GM18873 (cell line): ENCODE measurements around the gene ANKRD11.
"Not testable (repeated sequence)": the region's sequence is repeated elsewhere in the genome, so short reads cannot be mapped to it uniquely, and the experiment has no call there.

Source experiments
- ATAC-seq: cut with Tn5 transposase; IDR thresholded peaks from one replicate; pipeline ENCODE4 v1.9.1; 2021; ENCODE audit warnings: mild to moderate bottlenecking, moderate library complexity, moderate number of reproducible peaks; ENCODE audit not compliant: unreplicated experiment, low FRiP score

Gene ANKRD11

DNA sequence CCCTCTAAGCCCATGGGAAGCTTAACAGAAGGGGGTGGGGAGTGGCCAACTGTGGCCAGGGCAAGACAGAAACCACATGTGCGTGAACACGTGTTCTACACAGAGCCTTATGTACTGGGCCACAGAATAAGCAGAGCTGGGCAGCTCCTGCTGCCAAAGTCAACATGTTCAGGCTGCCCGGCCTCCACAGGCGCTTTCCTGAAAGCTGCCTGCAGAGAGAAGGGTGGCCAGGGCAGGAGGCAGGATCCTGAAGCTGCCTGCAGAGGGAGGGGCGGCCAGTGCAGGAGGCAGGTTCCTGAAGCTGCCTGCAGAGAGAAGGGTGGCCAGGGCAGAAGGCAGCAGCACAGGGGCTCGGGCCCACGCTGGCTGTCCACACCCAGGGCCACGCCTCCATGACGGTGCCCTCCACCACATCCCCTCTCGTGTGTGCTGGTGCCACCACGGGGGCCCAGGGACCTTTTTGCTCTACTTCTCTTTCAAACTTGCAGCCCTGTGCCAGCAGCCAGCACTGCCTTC is 79.5 kb downstream of the ANKRD11 start:
- no peak for ATAC-seq

DNA sequence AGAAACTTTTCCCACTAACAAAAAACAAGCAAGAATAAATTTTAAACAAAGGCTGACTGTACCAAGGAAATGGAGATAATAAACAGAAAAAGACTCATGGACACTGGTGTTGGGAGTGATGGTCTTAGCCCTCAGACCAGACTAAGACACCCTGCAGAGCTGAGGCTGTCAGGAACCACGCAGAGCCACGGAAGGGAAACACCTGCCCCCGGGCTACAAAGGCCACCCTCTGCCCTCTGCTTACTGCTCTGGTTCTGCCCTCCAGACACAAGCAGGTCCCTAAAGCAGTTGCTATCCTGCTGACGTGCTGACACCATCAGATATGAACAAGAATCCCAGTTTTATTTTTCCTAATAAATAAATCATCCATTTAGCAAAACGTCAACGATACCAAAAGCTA is 80.0 kb downstream of the ANKRD11 start:
- ATAC-seq = no peak

DNA sequence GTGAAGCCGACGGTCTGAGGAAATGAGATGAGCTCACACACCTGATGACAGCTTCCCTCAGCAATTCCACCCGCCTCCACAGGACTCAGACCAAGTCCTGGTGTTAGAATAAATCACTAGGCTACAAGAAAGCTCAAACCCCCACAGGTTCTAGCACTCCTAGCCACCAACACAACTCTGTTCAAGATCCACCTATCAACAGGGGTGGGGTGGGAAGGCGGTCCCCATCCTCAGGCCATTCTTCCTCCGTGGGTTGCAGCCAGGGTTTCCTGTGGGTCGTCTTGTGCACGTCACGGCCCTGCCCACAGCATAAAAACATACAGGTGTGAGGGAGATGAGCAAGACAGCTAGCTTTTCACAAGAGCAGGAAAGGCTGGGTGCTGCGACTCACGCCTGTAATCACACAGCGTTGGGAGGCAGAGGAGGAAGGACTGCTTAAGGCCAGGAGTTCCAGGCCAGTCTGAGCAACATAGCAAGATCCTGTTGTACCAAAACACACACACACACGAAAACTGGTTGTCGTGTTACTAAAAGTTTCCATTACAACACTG is 81.1 kb downstream of the ANKRD11 start:
- ATAC-seq = no peak

DNA sequence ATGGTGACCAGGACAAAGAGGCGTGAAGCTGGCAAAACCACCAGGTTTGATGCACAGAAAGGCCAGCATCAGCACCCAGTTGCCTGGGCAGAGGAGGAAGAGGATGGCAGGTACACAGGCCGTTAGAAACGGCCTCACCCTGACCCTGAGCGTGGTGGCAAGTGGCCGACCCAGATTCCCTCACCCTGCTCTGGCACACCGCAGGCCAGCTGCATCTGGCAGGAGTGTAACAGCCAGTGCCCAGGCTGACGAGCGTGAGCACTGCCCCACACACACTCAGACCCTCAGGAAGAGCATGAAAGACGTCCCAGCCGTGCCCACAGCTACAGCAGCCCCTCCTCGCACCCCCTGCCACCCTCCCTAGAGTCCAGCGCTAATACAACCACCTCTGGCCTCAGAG is 82.0 kb downstream of the ANKRD11 start:
- ATAC-seq = no peak

DNA sequence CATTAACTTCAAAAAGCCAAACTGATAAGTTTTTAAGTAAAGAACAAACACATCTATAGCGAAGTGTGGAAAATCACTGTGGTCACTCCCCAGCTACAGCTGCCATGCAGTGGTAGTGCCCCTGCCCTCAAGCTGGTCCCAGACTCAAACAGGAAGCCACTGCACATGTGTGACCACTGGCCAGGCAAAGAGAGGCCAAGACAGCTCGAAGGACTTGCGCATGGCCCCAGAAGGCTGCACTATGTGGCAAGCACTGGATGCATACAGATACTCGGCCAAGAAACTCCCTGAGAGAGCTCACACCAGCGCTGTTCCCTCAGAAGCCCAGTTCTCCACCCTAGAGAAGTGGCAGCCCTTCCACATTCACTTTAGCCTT is 82.4 kb downstream of the ANKRD11 start:
- ATAC-seq = no peak

DNA sequence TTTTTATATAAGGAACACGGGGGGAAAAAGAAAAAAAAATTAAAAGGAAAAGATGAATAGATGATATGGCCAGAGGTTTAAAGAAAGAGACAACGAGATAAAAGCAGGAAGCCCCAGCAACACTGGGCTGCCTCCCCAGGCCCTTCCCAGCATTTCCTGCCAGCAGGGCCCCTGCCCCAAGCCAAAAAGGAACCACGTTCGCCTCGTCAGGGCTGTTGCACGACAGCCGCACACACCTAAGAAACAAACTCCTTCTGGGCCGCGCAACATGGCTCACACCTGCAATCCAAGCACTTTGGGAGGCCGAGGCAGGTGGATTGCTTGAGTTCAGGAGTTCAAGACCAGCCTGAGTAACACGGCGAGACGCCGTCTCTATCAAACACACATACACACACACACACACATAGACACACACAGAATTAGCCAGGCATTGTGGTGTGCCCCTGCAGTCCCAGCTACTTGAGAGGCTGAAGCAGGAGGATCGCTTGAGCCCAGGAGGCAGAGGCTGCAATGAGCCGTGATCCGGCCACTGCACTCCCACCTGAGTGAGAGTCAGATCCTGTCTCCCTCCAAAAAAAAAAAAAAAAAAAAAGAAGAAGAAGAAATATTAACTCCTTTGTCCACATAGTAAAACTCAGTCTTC is 83.0 kb downstream of the ANKRD11 start:
- ATAC-seq = no peak

DNA sequence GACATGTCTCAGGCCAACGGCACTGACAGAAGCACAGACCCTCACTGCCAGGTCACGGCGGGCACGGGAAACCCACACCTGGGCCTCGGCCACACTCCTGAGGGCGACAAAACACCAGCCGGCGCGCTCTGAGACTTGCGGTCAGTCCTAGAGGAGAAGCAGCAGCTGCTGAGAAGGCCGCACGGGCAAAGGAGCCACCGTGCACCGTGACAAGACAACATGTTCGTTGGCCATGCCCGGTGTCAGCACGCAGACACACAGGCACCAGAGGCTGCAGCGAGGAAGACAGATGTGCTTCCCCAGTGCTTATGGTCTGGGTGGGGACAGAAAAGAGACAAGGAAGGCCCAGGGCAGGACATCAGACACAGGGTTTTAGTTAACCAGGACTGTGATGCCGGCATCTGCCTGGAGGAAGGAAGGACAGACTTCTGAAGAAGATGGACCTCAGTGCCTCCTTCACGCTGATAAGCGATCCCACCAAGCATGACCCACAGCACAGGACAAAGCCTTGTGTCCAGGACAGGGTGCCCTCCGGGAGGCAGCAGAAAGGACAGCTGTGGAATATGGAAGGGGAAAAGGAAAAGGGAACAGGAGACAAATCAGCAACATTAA is 84.0 kb downstream of the ANKRD11 start:
- no peak for ATAC-seq

DNA sequence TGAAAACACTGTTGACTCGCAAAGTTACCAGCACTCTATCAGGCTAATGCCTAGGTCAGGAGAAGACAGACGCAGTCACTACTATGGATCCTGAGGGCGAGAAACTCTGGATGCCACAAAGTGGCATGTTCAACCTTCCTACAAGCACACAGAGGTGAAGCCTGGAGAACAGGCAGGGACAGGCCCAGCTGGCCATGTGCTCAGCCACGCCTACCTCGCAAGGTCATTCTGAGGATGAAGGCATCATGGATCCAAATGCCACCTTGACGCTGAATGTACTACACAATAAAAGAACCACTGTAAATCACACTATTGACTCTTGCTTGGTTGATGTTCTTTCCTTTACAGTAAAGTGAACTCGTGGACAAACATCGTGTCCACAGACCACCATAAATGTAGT is 85.8 kb downstream of the ANKRD11 start:
- no peak for ATAC-seq

DNA sequence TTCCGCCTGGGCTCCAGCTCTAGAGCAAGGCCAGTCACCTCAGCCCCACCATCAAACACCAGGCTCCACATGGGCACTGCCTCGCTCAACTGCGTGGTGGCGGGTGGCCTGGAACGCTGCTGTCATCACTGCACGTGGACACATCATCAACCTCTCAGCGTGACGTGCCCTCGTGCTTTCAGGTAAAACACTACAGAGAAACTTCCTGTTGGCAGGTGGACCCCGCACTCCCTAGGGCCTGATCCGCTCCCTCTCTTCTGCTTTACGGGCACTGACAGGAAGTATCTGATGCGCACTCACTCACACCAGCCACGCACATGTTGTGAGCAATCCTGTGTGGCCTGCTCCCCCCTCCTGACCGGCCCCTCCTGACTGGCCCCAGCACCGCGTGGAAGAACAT is 87.4 kb downstream of the ANKRD11 start:
- ATAC-seq = no peak

DNA sequence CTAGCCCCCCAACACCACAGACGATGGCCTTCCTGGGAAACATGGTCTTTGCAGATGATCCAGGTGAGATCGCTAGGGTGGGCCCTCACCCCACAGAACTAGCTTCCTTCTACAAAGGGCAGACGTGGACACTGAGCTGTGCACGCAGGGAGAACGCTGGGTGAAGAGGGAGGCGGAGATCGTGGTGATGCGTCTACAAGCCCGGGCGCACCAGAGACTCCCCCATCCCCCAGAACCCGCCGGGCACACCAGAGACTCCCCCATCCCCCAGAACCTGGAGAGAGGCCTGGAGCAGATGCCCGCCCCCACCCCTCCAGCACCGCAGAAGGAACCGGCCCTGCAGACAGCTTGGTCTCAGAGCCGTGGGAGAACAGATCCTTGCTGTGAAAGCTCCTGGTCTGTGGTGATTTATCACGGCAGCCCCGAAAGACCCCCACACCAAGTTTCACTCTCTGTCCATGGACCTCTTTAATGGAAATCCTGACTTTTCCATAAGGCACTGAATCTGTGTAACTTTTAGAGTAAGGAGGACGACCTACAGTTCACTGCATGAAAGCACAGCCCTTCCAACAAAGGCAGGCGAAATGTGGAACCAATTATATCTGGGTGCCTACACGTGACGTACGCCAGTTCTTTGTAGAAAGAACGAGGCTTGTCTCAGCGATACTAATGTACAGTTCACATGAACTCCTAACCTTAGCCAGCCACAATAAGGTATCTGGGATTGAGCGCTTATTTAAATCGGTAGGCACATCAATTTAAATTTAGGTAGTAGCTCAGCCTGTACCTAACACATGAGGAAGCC is 88.5 kb downstream of the ANKRD11 start:
- no peak for ATAC-seq

DNA sequence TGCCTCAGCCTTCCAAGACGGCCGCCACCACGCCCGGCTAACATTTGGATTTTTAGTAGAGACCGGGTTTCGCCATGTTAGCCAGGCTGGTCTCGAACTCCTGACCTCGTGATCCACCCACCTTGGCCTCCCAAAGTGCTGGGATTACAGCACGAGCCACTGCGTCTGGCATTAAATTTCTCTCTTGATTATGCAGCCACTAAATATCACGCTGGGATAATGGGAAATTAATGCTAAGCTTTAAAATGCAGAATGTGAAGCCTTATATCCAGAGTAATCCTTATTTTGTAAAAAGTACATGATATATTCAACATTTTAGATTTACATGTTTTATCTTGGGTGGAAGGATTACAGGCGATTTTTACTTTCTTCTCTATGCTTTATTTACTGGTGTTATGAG is 89.2 kb downstream of the ANKRD11 start:
- no peak for ATAC-seq

DNA sequence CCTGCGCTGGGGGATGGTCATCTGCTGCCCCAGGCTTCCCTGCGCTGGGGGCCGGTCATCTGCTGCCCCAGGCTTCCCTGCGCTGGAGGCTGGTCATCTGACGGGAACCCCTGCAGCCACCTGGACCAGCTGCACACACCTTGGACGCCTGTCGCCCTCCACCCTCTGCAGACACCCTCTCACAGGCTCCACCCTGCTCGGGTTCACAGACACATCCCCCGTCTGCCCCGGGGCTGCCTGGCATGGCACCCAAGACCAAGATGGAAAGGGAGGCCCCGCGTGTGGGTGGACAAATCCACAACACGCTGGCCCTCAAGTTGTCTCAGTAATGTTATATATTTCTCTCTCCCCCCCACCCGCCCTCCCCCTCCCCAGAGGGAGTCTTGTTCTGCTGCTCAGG is 89.6 kb downstream of the ANKRD11 start:
- no peak for ATAC-seq

DNA sequence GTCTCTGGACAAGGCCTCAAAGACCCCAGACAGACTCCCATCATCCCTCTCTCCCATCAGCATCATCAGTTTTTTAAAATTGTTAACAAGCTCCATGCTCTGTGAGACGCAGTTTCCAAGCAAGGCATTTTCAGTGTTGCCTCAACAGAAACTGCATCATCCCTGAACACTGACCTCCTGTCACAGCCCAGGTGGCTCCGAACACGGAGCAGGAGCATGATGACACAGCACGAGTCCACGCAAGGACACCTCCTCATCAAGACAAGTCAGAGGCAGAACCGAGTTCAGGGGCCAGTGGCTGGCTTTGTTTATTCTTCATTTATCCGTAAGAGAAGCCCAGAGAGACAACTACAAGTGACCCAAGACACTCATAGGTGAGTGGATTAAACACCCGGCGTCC is 91.4 kb downstream of the ANKRD11 start:
- no peak for ATAC-seq

DNA sequence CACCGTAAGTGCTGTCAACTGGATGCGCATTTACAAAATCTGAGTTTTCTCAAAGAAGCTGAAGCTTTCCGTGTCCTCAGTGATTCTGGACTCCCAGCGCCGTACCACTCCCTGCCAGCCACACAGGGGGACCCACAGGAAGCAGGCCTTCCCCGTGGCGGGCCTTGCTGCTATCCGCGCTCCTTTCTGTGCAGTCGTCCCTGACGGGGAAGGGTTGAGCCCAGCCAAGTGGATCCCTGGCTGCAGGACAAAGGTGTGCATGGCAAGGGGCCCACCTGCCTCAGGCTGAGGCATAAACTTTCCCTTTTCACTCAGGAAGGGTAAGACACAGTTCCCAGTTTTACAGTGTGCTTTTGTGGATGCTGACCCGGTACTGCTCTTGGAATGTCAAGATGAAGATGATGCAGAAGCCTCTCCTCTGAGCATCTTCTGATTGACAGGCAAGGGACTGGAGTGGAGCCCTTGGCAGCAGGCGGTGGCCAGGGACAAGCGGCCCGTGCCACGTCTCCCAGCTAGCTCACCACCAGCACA is 93.0 kb downstream of the ANKRD11 start:
- ATAC-seq = no peak

DNA sequence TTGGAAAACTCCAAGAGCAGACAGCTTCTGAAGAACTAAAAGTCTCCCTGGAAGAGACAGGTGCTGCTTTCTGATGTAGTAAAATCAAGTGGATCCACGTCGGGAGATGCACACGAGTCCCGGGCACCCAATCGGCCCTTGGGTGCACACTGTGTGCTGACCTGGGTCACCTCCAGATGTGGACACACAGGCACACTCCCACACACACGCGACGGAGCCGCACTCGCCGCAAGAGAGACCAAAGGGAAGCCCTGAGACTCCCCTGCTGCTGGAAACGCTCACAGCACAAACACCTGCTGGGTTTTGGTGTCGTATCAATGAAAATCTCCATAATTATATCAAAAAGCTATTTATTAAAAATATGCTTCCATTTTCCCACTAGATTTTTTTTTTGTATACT is 94.2 kb downstream of the ANKRD11 start:
- no peak for ATAC-seq

DNA sequence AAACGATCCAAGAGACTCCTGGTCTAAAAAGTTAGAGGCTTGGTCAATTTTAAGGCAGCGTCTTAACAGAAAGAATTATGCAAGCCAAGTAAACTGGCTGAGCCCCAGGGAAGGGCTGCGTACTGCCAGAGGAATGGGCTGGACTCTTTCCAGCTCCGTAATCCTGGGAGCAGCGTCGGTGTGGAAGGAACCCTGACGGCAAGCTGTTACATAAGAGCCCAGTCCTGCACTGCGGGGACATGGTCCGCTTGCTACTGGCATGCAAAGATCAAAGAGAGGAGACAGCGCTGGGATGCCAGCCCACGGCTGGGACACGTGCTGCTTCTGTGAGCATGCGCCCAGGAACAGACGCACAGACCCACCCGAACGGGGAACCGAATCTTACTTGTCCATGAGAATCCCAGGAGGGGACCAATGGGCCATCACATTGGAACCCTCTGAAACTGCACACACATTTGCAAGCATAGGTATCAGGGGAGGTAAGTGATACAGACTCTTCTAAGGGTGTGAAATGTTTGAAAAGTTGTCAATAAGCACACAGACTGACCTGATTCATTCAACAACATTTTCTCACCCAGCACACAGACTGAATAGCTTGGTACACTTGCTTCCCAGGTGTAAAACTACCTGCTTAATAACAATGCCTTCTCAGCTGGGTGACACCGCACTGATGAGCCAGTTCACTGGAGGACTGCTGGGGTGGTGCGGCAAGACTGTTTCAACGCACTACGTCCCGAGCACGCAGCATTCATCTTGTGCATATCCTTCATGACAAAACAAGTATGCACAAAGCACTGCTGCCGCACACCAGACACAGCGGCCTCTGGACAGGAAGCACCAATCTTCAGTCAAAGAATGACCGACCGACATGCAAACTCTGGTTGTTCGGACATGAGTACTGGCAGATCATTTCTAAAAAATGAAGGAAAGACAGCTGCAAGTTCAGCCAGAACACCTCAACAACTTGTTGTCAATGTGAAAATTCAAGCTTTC is 94.9 kb downstream of the ANKRD11 start:
- no peak for ATAC-seq

DNA sequence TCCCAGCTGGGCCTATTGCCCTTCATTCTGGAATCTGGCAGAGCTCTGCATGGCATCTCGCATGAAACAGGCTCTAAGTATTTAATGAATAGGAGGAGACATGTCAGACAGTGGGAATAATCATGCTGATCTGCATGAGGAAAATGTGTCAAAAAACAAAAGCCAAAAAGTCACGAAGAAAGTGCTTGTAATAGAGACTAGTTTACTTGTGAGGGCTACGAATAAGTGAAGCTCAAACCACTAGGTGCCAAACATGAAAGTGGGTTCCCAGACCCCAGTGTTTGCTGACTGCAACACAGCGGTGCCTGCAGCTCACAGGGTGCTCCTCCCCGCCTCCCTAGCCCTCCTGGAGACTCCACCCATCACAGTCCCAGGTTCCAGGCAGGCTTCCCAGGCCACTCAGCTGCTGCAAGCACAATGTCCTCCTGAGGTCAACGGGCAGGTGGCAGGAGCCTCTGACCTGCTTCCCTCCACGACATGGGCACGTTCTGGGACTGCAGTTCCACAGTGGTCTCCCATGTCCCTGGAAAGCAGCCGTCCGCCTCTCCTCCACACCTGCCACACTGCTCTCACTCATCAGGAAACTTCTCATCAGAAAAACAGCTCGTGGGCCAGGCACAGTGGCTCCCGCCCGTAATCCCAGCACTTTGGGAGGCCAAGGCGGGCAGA is 96.5 kb downstream of the ANKRD11 start:
- ATAC-seq = no peak

DNA sequence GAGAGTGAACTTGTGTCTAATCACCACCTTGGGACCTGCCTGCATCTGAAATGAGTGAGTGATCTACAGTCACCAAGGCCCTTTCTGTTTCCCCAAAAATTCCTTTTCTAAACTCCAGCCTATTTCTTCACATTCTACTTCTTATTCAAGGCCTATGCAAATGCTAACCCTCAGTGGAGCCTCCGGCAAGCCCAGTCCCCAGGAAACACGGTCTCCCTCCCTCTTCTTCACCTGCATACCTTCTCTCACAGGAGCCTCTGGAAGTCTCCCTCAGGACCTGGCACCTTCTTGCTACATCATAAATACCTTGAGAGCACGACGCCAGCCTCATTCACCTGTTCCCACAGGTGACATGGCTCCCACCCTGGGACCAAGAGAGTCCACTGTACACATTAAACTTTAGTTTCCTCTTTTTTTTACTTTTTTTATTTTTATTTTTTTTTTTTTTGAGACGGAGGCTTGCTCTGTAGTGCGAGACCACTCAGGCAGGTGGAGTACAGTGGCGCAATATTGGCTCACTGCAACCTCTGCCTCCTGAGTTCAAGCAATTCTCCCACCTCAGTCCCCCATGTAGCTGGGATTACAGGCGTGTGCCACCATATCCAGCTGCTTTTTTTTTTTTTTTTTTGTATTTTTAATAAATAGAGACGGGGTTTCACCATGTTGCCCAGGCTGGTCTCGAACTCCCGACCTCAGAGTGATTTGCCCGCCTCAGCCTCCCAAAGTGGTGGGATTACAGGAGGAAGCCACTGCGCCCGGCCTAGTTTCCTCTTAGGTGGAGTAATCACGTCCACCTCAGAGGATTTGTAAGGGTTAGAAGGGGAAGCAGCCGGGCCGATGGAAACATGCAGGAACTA is 97.3 kb downstream of the ANKRD11 start:
- ATAC-seq = no peak

DNA sequence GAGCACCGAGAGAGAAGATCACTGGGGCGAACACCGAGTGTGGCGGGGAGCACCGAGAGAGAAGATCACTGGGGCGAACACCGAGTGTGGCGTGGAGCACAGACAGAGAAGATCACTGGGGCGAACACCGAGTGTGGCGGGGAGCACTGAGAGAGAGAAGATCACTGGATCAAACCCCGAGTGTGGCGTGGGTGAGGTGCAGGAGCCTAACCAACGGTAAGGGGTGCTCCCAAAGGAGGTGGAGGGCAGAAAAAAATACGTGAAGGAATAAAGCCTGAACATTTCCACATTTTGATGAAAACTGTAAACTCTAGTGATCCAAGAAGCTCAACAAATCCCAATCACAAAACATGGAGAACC is 100.2 kb downstream of the ANKRD11 start:
- ATAC-seq = not testable (repeated sequence)
